ENCODE results near the gene SHROOM2. TPM values are rescaled to one million over a fixed set of nuclear protein-coding genes. Genes with fewer than 3 reads are reported as not detected.
"Not testable (repeated sequence)": the region's sequence is repeated elsewhere in the genome, so short reads cannot be mapped to it uniquely, and the experiment has no call there.

The SHROOM2 gene
- total RNA-seq, 1 experiment from 2014 or later = 0.57 TPM

DNA sequence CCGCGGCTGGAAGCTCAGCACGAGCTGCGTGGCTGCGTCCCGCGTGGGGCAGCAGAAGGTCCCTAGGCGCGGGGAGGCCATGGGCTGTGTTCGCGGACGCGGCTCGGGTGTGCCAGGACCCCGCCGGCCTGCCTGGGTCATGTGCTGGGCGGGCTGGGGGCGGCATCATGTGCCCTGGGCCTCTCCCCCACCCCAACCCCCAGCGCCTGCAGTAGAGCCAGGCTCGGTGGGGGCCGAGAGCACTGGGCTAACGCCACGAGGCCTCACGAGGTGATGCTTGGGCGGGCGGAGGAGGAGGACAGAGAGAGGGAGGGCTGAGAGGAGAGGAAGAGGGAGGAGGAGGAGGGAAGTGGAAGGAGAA lies 20.5 kb upstream of the SHROOM2 start, which contains the start of gene GPR143:
Gene GPR143, minus strand, starts transcription at position 111 of the 361 bp plus-strand sequence. Its CDS starts 30 bp downstream, at position 81.
- Histone ChIP-seq H3K27ac (no peak within 1 kb of the TSS), H3K4me3 (no peak within 1 kb of the TSS), H3K27me3 (no peaks in the 10 kb centered on the region), H3K4me1 (peaks cover 6% of the 10 kb centered on the region; the same call in 1 of the 2 replicates), H3K36me3 (no peaks in the 10 kb centered on the region), H3K9me3 (replicated peaks) (no peaks in the 10 kb centered on the region)
- DNase-seq = no peak

DNA sequence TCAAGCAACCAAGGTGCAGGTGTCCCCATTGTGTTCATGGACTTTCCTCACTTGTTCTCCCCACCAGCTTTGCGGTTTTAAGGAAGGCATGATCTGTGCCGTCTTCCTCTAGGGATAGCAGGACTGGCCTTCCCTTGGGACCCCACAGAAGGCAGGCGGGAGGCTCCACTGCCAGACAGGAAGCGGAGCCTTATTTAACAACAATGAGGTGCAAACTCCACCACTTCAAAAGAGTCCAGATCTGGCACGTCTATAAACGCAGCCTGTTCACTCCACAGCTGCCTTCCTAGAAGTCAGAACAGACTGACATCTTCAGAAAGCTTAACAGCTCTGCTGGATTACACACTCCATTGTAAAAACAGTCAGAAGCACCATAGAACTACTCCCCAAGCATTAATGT lies 18.9 kb upstream of the SHROOM2 start:
- Histone ChIP-seq H3K9me3 (replicated peaks) (no peaks in the 10 kb centered on the region), H3K4me3 (no peak overlapping the region), H3K36me3 (no peaks in the 10 kb centered on the region), H3K27me3 (no peaks in the 10 kb centered on the region), H3K4me1 (peaks cover 6% of the 10 kb centered on the region; the same call in 1 of the 2 replicates), H3K27ac (no peak overlapping the region)
- peak; percentile 44 to 50 for DNase-seq

GRCh38 chrX:9768321-9768839 lies 17.8 kb upstream of the SHROOM2 start:
- not testable (repeated sequence) for H3K36me3 ChIP-seq; H3K27me3 ChIP-seq; H3K9me3 ChIP-seq (replicated peaks); H3K27ac ChIP-seq; H3K4me1 ChIP-seq; H3K4me3 ChIP-seq; DNase-seq

GRCh38 chrX:9770319-9770718 lies 15.9 kb upstream of the SHROOM2 start:
- Histone ChIP-seq H3K9me3 (replicated peaks) (no peaks in the 10 kb centered on the region), H3K27ac (no peak overlapping the region), H3K36me3 (no peaks in the 10 kb centered on the region), H3K4me3 (no peak overlapping the region), H3K4me1 (peaks cover 6% of the 10 kb centered on the region; the same call in 1 of the 2 replicates), H3K27me3 (no peaks in the 10 kb centered on the region)
- DNase-seq = peak in 1 of 2 experiments; percentile 33

GRCh38 chrX:9772943-9773342 lies 13.3 kb upstream of the SHROOM2 start:
- Histone ChIP-seq H3K4me3 (no peak overlapping the region), H3K36me3 (no peaks in the 10 kb centered on the region), H3K27me3 (no peaks in the 10 kb centered on the region), H3K27ac (no peak overlapping the region), H3K9me3 (replicated peaks) (no peaks in the 10 kb centered on the region), H3K4me1 (no peaks in the 10 kb centered on the region)
- no peak for DNase-seq

GRCh38 chrX:9775930-9776329 lies 10.3 kb upstream of the SHROOM2 start:
- H3K27ac ChIP-seq = no peak overlapping the region
- DNase-seq = no peak
- H3K9me3 ChIP-seq (replicated peaks) = no peaks in the 10 kb centered on the region
- no peaks in the 10 kb centered on the region for H3K4me1 ChIP-seq
- H3K27me3 ChIP-seq = no peaks in the 10 kb centered on the region
- no peak overlapping the region for H3K4me3 ChIP-seq
- no peaks in the 10 kb centered on the region for H3K36me3 ChIP-seq

DNA sequence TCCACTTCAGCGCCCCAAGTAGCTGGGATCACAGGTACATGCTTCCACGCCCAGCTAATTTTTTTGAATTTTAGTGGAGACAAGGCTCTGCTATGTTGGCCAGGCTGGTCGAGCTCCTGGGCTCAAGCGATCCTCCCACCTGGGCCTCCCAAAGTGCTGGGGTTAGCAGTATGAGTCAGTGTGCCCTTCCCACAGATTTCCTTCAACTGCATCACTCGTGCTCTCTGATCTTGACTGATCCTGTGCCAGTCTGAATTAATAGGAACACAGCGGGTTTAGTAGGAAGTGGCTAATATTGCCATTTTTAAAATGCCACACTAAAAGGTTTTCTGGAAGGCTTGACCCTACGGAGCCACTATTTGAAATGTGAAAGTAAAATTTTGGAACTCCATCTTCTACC lies 4.3 kb upstream of the SHROOM2 start:
- DNase-seq = no peak
- Histone ChIP-seq H3K27me3 (no peaks in the 10 kb centered on the region), H3K27ac (no peak overlapping the region), H3K9me3 (replicated peaks) (no peaks in the 10 kb centered on the region), H3K4me3 (no peak overlapping the region), H3K4me1 (no peaks in the 10 kb centered on the region), H3K36me3 (no peaks in the 10 kb centered on the region)

- H3K4me1 ChIP-seq = no peaks in the 10 kb centered on the region
- no peak for DNase-seq
- H3K27ac ChIP-seq = no peak overlapping the region
- no peaks in the 10 kb centered on the region for H3K9me3 ChIP-seq (replicated peaks)
- H3K4me3 ChIP-seq = no peak overlapping the region
- H3K36me3 ChIP-seq = no peaks in the 10 kb centered on the region
- no peaks in the 10 kb centered on the region for H3K27me3 ChIP-seq
Measured at GRCh38 chrX:9784332-9784731, 1.9 kb upstream of the SHROOM2 start.

DNA sequence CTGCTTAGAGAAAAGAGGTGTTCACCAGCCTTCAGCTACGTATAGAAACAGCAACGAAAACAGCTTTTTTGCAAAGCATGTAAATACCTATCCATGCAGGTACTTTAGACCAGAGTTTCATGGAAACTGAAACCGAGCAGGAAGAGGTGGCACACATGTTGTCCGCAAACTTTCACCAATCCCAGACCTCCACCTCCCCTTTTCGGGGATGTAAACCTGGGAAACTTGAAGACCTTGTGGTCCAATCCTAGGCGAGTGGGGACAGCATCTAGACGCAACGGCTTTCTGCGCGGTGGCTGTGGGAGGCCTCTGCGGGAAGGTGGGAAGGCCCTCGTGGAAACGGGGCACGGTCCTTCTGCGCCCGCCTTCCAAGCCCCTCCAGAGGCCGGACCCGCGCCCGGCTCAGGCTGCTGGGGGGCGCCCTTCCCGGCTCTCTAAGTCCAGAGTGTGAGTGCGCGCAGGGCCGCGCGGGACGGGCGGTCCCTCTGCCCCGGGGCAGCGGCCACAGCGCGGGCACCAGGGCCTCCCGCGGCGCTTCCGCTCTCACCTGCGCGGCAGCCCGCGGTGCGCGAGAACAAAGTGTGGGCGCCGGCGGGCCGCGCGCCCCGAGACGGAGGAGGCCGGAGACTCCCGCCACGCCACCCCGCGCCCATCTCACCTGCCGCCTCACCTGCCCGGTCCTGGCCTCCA lies 830 bp upstream of the SHROOM2 start:
- no peaks in the 10 kb centered on the region for H3K36me3 ChIP-seq
- H3K4me3 ChIP-seq = no peak overlapping the region
- no peak for DNase-seq
- H3K27ac ChIP-seq = no peak overlapping the region
- H3K27me3 ChIP-seq = no peaks in the 10 kb centered on the region
- no peaks in the 10 kb centered on the region for H3K4me1 ChIP-seq
- no peaks in the 10 kb centered on the region for H3K9me3 ChIP-seq (replicated peaks)

DNA sequence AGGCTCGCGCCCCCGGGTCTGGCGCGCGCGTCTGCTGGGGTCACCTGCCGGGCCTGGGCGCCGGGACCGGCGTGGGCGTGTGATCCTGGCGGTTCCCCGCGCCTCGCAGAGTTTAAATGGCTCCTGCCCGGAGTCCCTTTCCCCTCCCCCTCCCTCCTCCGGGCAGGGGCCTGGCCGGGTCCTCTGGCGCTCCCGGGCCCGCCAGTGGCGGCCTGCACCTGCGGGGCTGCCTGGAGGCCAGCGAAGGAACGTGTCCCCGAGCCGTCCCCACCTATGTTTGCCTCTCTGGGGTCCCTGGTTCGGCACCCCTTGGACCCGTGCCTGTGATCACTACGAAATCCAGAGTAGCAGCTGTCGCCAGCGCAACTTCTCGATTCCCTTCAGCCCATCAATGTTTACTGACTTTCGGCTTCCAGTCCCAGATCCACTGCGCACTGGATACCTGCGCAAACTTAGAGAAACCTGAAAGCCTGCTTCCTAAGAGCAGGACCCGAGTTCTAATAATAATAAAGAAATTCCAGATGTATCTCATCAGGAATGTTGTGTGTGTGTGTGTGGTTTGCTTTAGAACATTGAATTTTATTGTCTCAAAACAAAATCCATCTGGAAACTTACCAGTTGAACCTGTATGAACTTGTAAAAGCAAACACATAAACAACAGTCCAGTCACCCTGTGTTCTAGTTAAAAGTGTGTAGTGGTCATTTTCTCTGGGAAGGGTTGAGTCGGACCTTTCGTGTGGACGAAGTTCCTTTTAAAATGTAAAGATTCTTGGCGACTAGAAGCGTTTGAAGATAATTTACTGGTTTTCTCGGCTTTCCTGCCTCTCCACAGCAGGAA lies 788 bp downstream of the SHROOM2 start:
- no peak for DNase-seq
- no peaks in the 10 kb centered on the region for H3K9me3 ChIP-seq (replicated peaks)
- peak overlapping the region; percentile 37 for H3K4me3 ChIP-seq
- no peaks in the 10 kb centered on the region for H3K27me3 ChIP-seq
- no peaks in the 10 kb centered on the region for H3K36me3 ChIP-seq
- no peak overlapping the region for H3K27ac ChIP-seq
- H3K4me1 ChIP-seq = no peaks in the 10 kb centered on the region

DNA sequence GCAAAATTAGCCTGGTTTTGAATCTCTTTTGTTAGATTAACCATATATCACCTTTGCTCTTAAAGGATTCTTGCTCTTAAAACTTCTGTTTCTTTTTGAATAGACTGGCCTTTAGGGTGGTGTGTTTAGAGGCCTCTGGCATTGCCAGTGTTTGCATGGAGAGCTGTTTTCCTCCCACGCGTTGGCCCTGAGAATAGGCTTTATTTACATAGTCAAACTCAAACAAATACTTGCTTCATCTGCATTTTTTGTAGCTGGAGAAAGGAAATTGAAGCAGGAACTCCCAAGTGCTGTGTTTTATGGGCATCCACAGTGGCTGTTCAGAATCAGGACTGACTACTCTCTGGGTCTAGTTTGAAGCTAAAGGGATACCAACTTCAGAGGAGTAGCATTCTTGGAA lies 2.7 kb downstream of the SHROOM2 start:
- H3K27ac ChIP-seq = no peak overlapping the region
- no peaks in the 10 kb centered on the region for H3K27me3 ChIP-seq
- no peaks in the 10 kb centered on the region for H3K36me3 ChIP-seq
- no peak overlapping the region for H3K4me3 ChIP-seq
- no peak for DNase-seq
- no peaks in the 10 kb centered on the region for H3K9me3 ChIP-seq (replicated peaks)
- H3K4me1 ChIP-seq = no peaks in the 10 kb centered on the region

GRCh38 chrX:9789555-9789954 lies 3.3 kb downstream of the SHROOM2 start:
- Histone ChIP-seq H3K4me1 (no peaks in the 10 kb centered on the region), H3K36me3 (no peaks in the 10 kb centered on the region), H3K9me3 (replicated peaks) (no peaks in the 10 kb centered on the region), H3K27me3 (no peaks in the 10 kb centered on the region), H3K4me3 (no peak overlapping the region), H3K27ac (no peak overlapping the region)
- no peak for DNase-seq

GRCh38 chrX:9790866-9791265 lies 4.6 kb downstream of the SHROOM2 start:
- Histone ChIP-seq H3K4me1 (no peaks in the 10 kb centered on the region), H3K36me3 (no peaks in the 10 kb centered on the region), H3K9me3 (replicated peaks) (no peaks in the 10 kb centered on the region), H3K4me3 (no peak overlapping the region), H3K27ac (no peak overlapping the region), H3K27me3 (no peaks in the 10 kb centered on the region)
- DNase-seq = no peak

GRCh38 chrX:9794495-9794894 lies 8.3 kb downstream of the SHROOM2 start:
- Histone ChIP-seq H3K9me3 (replicated peaks) (no peaks in the 10 kb centered on the region), H3K36me3 (no peaks in the 10 kb centered on the region), H3K27me3 (no peaks in the 10 kb centered on the region), H3K27ac (no peak overlapping the region), H3K4me1 (no peaks in the 10 kb centered on the region), H3K4me3 (no peak overlapping the region)
- no peak for DNase-seq

Measured in SJCRH30 (cell line).